HCT116 (cell line): ENCODE measurements around the gene RADIL. TPM values are rescaled to one million over a fixed set of nuclear protein-coding genes. Genes with fewer than 3 reads are reported as not detected.
A peak's percentile ranks its signal among the peaks of the same experiment; 100 is the strongest.

Experiments
- ATAC-seq: fragments of 200-7000 bp; cut with Tn5 transposase; 2 replicates; pipeline ENCODE4 v1.9.1; 2020; ENCODE audit warnings: mild to moderate bottlenecking, moderate library complexity
- BruUV-seq: library from RNA; stranded (reverse); fragments of 400-500 nt; replicated peaks from 2 replicates; lab custom pipeline; 2021; lab: Mats Ljungman, UMichigan
- CTCF ChIA-PET: fragments of 300-600 bp; sonication (Branson Sonifier 250); formaldehyde crosslinking; loops from one replicate; lab custom pipeline; 2021; ENCODE audit warnings: antibody characterized with exemption; lab: Charles Lee
- POLR2A ChIA-PET: fragments of 300-600, 350-600 bp; sonication (Branson Sonifier 250); formaldehyde crosslinking; loops from one replicate; lab custom pipeline; 2021; ENCODE audit warnings: antibody characterized with exemption; lab: Charles Lee
- RAD21 ChIA-PET, 2 experiments: fragments of 300-600 bp; sonication (Branson Sonifier 250); formaldehyde crosslinking; loops; one replicate each; lab custom pipeline; 2023; ENCODE audit warnings: low total read pairs in 2 of 2; ENCODE audit not compliant: uncharacterized antibody in 2 of 2, unreplicated experiment in 2 of 2, low non-redundant PET in 1 of 2; lab: Charles Lee
- DNase-seq: peaks from one replicate; pipeline ENCODE4 v3.0.0-alpha.2; 2010; ENCODE audit warnings: low read depth, low spot score
- H2AFZ ChIP-seq: fragments of 200-600 bp; shearing (Covaris generic), sonication (generic); 2 replicates; pipeline ENCODE4 v1.6.1; 2017; ENCODE audit warnings: low read depth, mixed run types, mixed read lengths, antibody characterized with exemption, low read length; ENCODE audit not compliant: poor library complexity, severe bottlenecking
- H3K27ac ChIP-seq: 2 replicates; pipeline ENCODE4 v1.5.1; 2012; ENCODE audit warnings: low read depth, low read length
- H3K27me3 ChIP-seq: fragments of 200-600 bp; sonication (generic); 2 replicates; pipeline ENCODE4 v1.6.1; 2016; ENCODE audit warnings: mixed run types, low read length, mixed read lengths; ENCODE audit not compliant: insufficient read depth
- H3K36me3 ChIP-seq, 2 experiments: fragments of 200-500 bp in 1 of 2; fragments of 200-600 bp in 1 of 2; sonication (Bioruptor generic) in 1 of 2; sonication (generic) in 1 of 2; 2 replicates each; pipeline versions ENCODE4 v1.5.1 to v1.6.1; 2014 to 2016; ENCODE audit warnings: low read length in 2 of 2, inconsistent platforms in 1 of 2, mixed read lengths in 1 of 2, mixed run types in 1 of 2; ENCODE audit not compliant: insufficient read depth in 2 of 2, control insufficient read depth in 1 of 2
- H3K4me1 ChIP-seq, 2 experiments: fragments of 200-600 bp in 1 of 2; sonication (generic) in 1 of 2; 2 replicates each; pipeline versions ENCODE4 v1.5.1 to v1.6.1; 2012 to 2017; ENCODE audit warnings: low read length in 2 of 2, inconsistent platforms in 1 of 2, mild to moderate bottlenecking in 1 of 2, mixed read lengths in 1 of 2, mixed run types in 1 of 2, moderate library complexity in 1 of 2; ENCODE audit not compliant: insufficient read depth in 2 of 2, control insufficient read depth in 1 of 2
- H3K4me2 ChIP-seq: fragments of 200-600 bp; sonication (generic); 2 replicates; pipeline ENCODE4 v1.6.1; 2017; ENCODE audit warnings: mixed run types, low read length, mixed read lengths
- H3K4me3 ChIP-seq, 2 experiments: fragments of 200-600 bp in 1 of 2; sonication (generic) in 1 of 2; replicated peaks in 1 of 2; 2 replicates each; pipeline ENCODE4 v1.5.1; 2011 to 2016; ENCODE audit warnings: low read length in 2 of 2, control low read depth in 1 of 2, low read depth in 1 of 2, mild to moderate bottlenecking in 1 of 2, mixed read lengths in 1 of 2, mixed run types in 1 of 2
- H3K79me2 ChIP-seq: fragments of 200-600 bp; sonication (generic); 2 replicates; pipeline ENCODE4 v1.6.1; 2017; ENCODE audit warnings: mild to moderate bottlenecking, mixed run types, low read length, moderate library complexity, mixed read lengths; ENCODE audit not compliant: insufficient read depth
- H3K9ac ChIP-seq: fragments of 200-600 bp; sonication (generic); 2 replicates; pipeline ENCODE4 v1.6.1; 2016; ENCODE audit warnings: low read length, mixed read lengths
- H3K9me2 ChIP-seq: fragments of 200-600 bp; sonication (generic), shearing (Covaris generic); 2 replicates; pipeline ENCODE4 v1.6.1; 2017; ENCODE audit warnings: mixed run types, mild to moderate bottlenecking, moderate library complexity; ENCODE audit not compliant: insufficient read depth
- H3K9me3 ChIP-seq, 2 experiments: fragments of 200-500 bp in 1 of 2; fragments of 200-600 bp in 1 of 2; sonication (Bioruptor generic) in 1 of 2; sonication (generic) in 1 of 2; 2 replicates each; pipeline ENCODE4 v1.6.1; 2014 to 2017; ENCODE audit warnings: low read length in 2 of 2, mixed read lengths in 2 of 2, inconsistent platforms in 1 of 2, low read depth in 1 of 2, mild to moderate bottlenecking in 1 of 2, mixed run types in 1 of 2, moderate library complexity in 1 of 2; ENCODE audit not compliant: control insufficient read depth in 1 of 2, insufficient read depth in 1 of 2
- H4K20me1 ChIP-seq: fragments of 200-600 bp; sonication (generic), shearing (Covaris generic); 2 replicates; pipeline ENCODE4 v1.6.1; 2017; ENCODE audit warnings: mixed run types, mild to moderate bottlenecking, moderate library complexity; ENCODE audit not compliant: insufficient read depth
- ATF3 ChIP-seq: IDR thresholded peaks from 2 replicates; pipeline ENCODE4 v1.6.1; 2012
- CBX3 ChIP-seq: IDR thresholded peaks from 2 replicates; pipeline ENCODE4 v1.6.1; 2012; ENCODE audit warnings: low read depth
- CTCF ChIP-seq, 3 experiments: fragments of 200-600 bp in 1 of 3; sonication (generic) in 1 of 3; IDR thresholded peaks in 2 of 3; conservative IDR thresholded peaks in 1 of 3; 2 replicates each; pipeline ENCODE4 v1.5.1; 2012 to 2017; ENCODE audit warnings: low read depth in 2 of 3, low read length in 2 of 3, antibody characterized with exemption in 1 of 3, borderline replicate concordance in 1 of 3, control low read depth in 1 of 3, mild to moderate bottlenecking in 1 of 3, mixed read lengths in 1 of 3, mixed run types in 1 of 3, moderate library complexity in 1 of 3; ENCODE audit not compliant: insufficient read depth in 1 of 3
- EGR1 ChIP-seq: IDR thresholded peaks from 2 replicates; pipeline ENCODE4 v1.6.1; 2012; ENCODE audit warnings: low read depth
- ELF1 ChIP-seq: IDR thresholded peaks from 2 replicates; pipeline ENCODE4 v1.6.1; 2012; ENCODE audit warnings: low read depth, borderline replicate concordance
- EZH2 ChIP-seq: fragments of 200-600 bp; sonication (generic); IDR thresholded peaks from 2 replicates; pipeline ENCODE4 v1.6.1; 2017; ENCODE audit warnings: antibody characterized with exemption, mixed run types
- FOSL1 ChIP-seq: IDR thresholded peaks from 2 replicates; pipeline ENCODE4 v1.6.1; 2012; ENCODE audit warnings: low read depth
- JUND ChIP-seq: IDR thresholded peaks from 2 replicates; pipeline ENCODE4 v1.6.1; 2012
- MAX ChIP-seq: IDR thresholded peaks from 2 replicates; pipeline ENCODE4 v1.6.1; 2012
- POLR2A ChIP-seq: IDR thresholded peaks from 2 replicates; pipeline ENCODE4 v1.7.0; 2011; ENCODE audit warnings: borderline replicate concordance; ENCODE audit not compliant: insufficient read depth, insufficient read length; ENCODE audit errors: extremely low read depth
- POLR2AphosphoS5 ChIP-seq: IDR thresholded peaks from 2 replicates; pipeline ENCODE4 v1.6.1; 2011; ENCODE audit warnings: mild to moderate bottlenecking, low read depth, low read length, moderate library complexity
- REST ChIP-seq: IDR thresholded peaks from 2 replicates; pipeline ENCODE4 v1.6.1; 2012; ENCODE audit warnings: low read depth
- SIN3A ChIP-seq: IDR thresholded peaks from 2 replicates; pipeline ENCODE4 v1.6.1; 2012; ENCODE audit warnings: low read depth
- SP1 ChIP-seq: IDR thresholded peaks from 2 replicates; pipeline ENCODE4 v1.6.1; 2012; ENCODE audit warnings: low read depth
- SRF ChIP-seq: IDR thresholded peaks from 2 replicates; pipeline ENCODE4 v1.6.1; 2012; ENCODE audit warnings: low read depth
- TCF7L2 ChIP-seq: IDR thresholded peaks from 2 replicates; pipeline ENCODE4 v1.7.0; 2011; ENCODE audit warnings: borderline replicate concordance, inconsistent platforms; ENCODE audit not compliant: insufficient read depth, insufficient read length; ENCODE audit errors: extremely low read depth
- YY1 ChIP-seq: IDR thresholded peaks from 2 replicates; pipeline ENCODE4 v1.6.1; 2011; ENCODE audit warnings: low read length, low read depth, moderate library complexity, mild to moderate bottlenecking; ENCODE audit not compliant: insufficient replicate concordance; ENCODE audit errors: extremely low read depth
- ZBTB33 ChIP-seq: IDR thresholded peaks from 2 replicates; pipeline ENCODE4 v1.6.1; 2011; ENCODE audit warnings: mild to moderate bottlenecking, low read length, moderate library complexity; ENCODE audit not compliant: insufficient replicate concordance; ENCODE audit errors: extremely low read depth
- ZFX ChIP-seq: fragments of 450-650 bp; IDR thresholded peaks from 2 replicates; pipeline ENCODE4 v1.6.1; 2017
- ZNF274 ChIP-seq: fragments of 200-500 bp; sonication (Bioruptor generic); IDR thresholded peaks from 2 replicates; pipeline ENCODE4 v1.6.1; 2014; ENCODE audit warnings: mild to moderate bottlenecking, low read depth, low read length, inconsistent platforms
- intact Hi-C: fragments of 100-400 bp; cut with micrococcal nuclease; formaldehyde crosslinking; loops from 2 replicates; pipeline ENCODE4 v1.10.0; 2022
- total RNA-seq: library from RNA; stranded (reverse); gene quantifications from one replicate; pipeline ENCODE4 v1.2.1, GENCODE V29; 2021; ENCODE audit not compliant: unreplicated experiment

The RADIL gene
- total RNA-seq, 1 experiment from 2014 or later: 5.3 TPM

- BruUV-seq: no TSS peak
- H3K9ac ChIP-seq: no peak overlapping the region
- ChIA-PET CTCF (interaction anchor here (0.7 to 1.2 kb wide), 3 partner anchors 89 to 1029 kb away, joined by 3 to 4 read pairs (median 3); partner anchors contain the start of gene RADIL), POLR2A (no interaction called here), RAD21 (no interaction called here)
- no peaks in the 10 kb centered on the region for H3K9me3 ChIP-seq
- H3K4me2 ChIP-seq: peak overlapping the region; percentile 8; the same call in 1 of the 2 replicates
- ATAC-seq (no peak), DNase-seq (no peak)
- no peak overlapping the region for H2AFZ ChIP-seq
- peaks cover 2 to 14% of the 10 kb centered on the region in 2 experiments; a peak in 3 of 4 replicates for H3K4me1 ChIP-seq
- no peaks in the 10 kb centered on the region for H3K79me2 ChIP-seq
- intact Hi-C loops: no loop called here
- no peak overlapping the region for H3K27ac ChIP-seq
- no peaks in the 10 kb centered on the region for H3K36me3 ChIP-seq
- H3K27me3 ChIP-seq: no peaks in the 10 kb centered on the region
- H4K20me1 ChIP-seq: no peaks in the 10 kb centered on the region
- H3K9me2 ChIP-seq: no peaks in the 10 kb centered on the region
- TF ChIP-seq SIN3A (no peak), YY1 (no peak), TCF7L2 (no peak), ZBTB33 (no peak), SP1 (no peak), ZFX (no peak), POLR2A (no peak), POLR2AphosphoS5 (no peak), JUND (no peak), ATF3 (no peak), REST (no peak), ZNF274 (no peak), SRF (no peak), ELF1 (no peak), MAX (no peak), EZH2 (no peak), FOSL1 (no peak), CTCF (IDR thresholded peaks at IDR 0.05 in 2 of 3, conservative IDR thresholded peaks at IDR 0.05 in 1 of 3; ENCODE audit: borderline replicate concordance in 1 of 3, insufficient read depth in 1 of 3, low read depth in 2 of 3, low read length in 2 of 3) (no peak), EGR1 (no peak), CBX3 (no peak)
- H3K4me3 ChIP-seq: no peak overlapping the region
Observed at GRCh38 chr7:4794591-4795350, 88.7 kb downstream of the RADIL start.
